KOPT-K1 (cell line): Measurements from ENCODE around the gene TSC2.

Source experiments
- H3K27ac ChIP-seq: fragments of 200-600 bp; sonication (generic); 2 replicates; pipeline ENCODE4 v1.5.1; 2016; ENCODE audit warnings: antibody characterized with exemption, mild to moderate bottlenecking, low read depth, low read length; ENCODE audit not compliant: poor library complexity, severe bottlenecking
- H3K36me3 ChIP-seq: fragments of 200-600 bp; sonication (generic); 2 replicates; pipeline ENCODE4 v1.5.1; 2017; ENCODE audit warnings: antibody characterized with exemption, mild to moderate bottlenecking, low read length, moderate library complexity; ENCODE audit not compliant: insufficient read depth
- H3K9me3 ChIP-seq: fragments of 200-600 bp; sonication (generic); 2 replicates; pipeline ENCODE4 v1.5.1; 2017; ENCODE audit warnings: antibody characterized with exemption, low read length, mild to moderate bottlenecking; ENCODE audit not compliant: insufficient read depth, poor library complexity, severe bottlenecking

Gene TSC2

DNA sequence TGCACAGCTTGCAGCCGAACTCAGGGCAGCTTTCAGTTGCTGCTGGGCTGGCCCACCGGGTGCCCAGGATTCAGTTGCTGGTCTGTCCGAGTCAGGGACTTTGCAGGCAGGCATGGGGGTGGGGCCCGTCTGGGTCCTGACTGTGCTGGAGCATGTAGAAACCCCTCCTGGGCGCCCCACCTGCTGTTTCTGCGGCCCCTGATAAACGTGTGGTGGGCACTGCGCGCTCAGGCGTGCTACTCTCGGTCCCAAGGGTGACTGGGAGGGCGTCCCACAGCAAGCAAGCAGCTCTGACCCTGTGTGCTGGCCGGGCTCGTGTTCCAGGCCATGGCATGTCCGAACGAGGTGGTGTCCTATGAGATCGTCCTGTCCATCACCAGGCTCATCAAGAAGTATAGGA is 12.6 kb downstream of the TSC2 start:
- no peaks in the 10 kb centered on the region for H3K9me3 ChIP-seq
- H3K36me3 ChIP-seq: peaks cover 62% of the 10 kb centered on the region; the same call in 1 of the 2 replicates
- H3K27ac ChIP-seq: no peak overlapping the region

DNA sequence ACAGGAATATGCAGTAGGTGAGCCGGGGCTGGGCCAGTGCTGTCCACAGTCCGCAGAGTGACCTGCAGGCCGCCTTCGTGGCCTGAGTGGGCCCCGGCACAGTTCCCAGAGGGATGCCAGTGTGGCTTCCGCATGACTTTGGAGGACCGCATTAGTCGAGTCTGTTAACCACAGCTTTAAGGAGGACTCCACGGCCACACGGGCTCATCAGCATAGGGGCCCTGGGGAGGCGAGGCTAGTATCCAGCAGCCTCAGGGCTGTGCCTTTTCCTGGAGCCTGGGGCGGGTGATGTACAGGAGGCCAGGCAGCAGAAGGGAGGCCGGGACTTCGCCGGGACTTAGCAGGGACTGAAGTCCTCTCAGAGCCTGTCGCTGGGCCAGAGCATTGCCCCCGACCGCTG is 13.2 kb downstream of the TSC2 start:
- Histone ChIP-seq H3K27ac (no peak overlapping the region), H3K9me3 (no peaks in the 10 kb centered on the region), H3K36me3 (peaks cover 67% of the 10 kb centered on the region; the same call in 1 of the 2 replicates)

- peaks cover 65% of the 10 kb centered on the region; the same call in 1 of the 2 replicates for H3K36me3 ChIP-seq
Measured at GRCh38 chr16:2061526-2061925, 13.7 kb downstream of the TSC2 start.

GRCh38 chr16:2062801-2063200 is 15.0 kb downstream of the TSC2 start:
- Histone ChIP-seq H3K9me3 (no peaks in the 10 kb centered on the region), H3K36me3 (peaks cover 67% of the 10 kb centered on the region; the same call in 1 of the 2 replicates), H3K27ac (no peak overlapping the region)

More at GRCh38 chr16:2061526-2061925, 13.7 kb downstream of the TSC2 start:
- no peak overlapping the region for H3K27ac ChIP-seq
- H3K9me3 ChIP-seq: no peaks in the 10 kb centered on the region

- H3K9me3 ChIP-seq: no peaks in the 10 kb centered on the region
- no peak overlapping the region for H3K27ac ChIP-seq
- H3K36me3 ChIP-seq: peaks cover 71% of the 10 kb centered on the region; the same call in 1 of the 2 replicates
Measured at GRCh38 chr16:2063861-2064260, 16.1 kb downstream of the TSC2 start.

- H3K9me3 ChIP-seq: no peaks in the 10 kb centered on the region
- H3K27ac ChIP-seq: no peak overlapping the region
- peaks cover 73% of the 10 kb centered on the region; the same call in 1 of the 2 replicates for H3K36me3 ChIP-seq
Measured at GRCh38 chr16:2064368-2064945, 16.7 kb downstream of the TSC2 start.

DNA sequence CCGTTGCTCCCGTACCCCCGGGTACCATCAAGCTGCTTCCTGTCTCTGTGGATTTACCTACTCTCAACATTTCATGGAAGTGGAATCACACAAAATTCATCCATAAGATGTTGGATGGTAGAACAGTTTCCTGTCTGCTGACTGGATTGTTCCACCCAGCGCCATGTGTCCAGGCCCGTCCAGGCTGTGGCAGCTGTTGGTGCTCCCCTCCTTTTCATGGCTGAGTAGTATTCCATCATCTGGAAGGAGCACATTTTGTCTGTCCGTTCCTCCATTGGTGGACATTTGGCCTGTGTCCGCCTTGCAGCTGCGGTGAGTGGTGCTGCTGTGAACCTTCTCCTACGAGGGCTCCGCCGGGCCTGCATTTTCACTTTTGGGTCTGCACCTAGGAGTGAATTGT is 18.4 kb downstream of the TSC2 start:
- H3K36me3 ChIP-seq: peaks cover 74% of the 10 kb centered on the region; the same call in 1 of the 2 replicates
- no peaks in the 10 kb centered on the region for H3K9me3 ChIP-seq
- no peak overlapping the region for H3K27ac ChIP-seq

DNA sequence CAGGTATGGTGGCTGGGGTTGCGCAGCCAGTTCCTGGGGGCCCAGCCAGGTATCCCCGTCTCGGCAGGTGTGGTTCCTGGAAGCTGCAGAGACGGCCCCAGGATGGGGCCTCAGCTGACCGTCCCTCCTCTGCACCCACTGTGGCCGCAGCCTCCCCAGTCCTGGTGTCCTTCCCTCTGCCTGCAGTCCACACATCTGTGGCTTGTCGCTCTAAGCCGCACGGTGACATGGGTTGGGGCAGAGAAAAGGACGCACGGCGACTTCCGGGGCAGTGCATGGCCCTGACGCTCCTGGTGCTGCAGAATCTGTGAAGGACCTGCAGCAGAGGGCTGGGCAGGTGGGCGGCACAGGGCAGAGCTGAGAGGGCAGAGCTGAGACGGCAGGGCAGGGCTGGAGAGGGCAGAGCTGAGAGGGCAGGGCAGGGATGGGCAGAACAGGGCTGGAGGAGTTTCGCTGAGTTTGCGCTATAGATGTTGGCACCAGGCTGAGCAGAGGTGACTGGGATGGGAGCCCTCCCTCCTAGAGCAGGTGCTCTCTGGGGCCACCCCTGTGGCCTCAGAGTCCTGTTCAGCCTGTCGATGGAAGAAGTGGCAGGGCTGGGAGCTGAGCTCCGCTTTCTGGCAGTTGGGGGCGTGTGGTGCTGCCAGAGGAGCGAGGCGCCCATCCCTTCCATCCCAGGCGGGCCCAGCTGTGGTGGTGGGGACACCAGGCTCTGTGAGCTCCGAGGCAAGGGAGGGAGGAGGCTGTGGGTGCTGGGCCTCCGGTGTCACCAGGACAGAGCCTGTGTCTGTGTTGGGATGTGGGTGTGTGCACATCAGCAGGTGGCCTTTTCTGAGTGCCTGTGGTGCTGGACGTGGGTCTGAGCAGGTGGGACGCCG is 23.0 kb downstream of the TSC2 start:
- H3K27ac ChIP-seq: no peak overlapping the region
- H3K9me3 ChIP-seq: no peaks in the 10 kb centered on the region
- peaks cover 81% of the 10 kb centered on the region; the same call in 1 of the 2 replicates for H3K36me3 ChIP-seq

GRCh38 chr16:2071454-2072202 is 23.8 kb downstream of the TSC2 start:
- Histone ChIP-seq H3K36me3 (peaks cover 83% of the 10 kb centered on the region; the same call in 1 of the 2 replicates), H3K9me3 (no peaks in the 10 kb centered on the region), H3K27ac (no peak overlapping the region)

DNA sequence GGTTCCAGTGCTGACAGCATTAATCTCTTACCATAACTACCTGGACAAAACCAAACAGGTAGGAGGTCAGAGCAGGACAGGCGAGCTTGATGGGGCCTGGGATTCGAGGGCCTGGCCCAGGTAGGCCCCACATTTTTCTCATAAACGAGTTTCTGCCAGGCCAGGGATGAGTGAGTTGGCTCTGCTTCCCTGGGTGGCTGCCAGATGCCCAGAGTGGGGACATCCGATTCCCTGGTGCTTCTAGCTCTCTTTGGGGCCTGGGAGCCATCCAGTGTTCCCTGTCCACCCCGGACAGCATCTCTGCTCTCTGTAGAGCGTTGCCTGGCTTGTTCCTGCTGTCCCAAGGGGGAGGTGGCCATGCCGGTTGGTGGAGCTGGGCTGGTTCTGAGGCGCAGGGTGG is 25.1 kb downstream of the TSC2 start:
- Histone ChIP-seq H3K27ac (no peak overlapping the region), H3K9me3 (no peaks in the 10 kb centered on the region), H3K36me3 (peaks cover 76% of the 10 kb centered on the region; the same call in 1 of the 2 replicates)

DNA sequence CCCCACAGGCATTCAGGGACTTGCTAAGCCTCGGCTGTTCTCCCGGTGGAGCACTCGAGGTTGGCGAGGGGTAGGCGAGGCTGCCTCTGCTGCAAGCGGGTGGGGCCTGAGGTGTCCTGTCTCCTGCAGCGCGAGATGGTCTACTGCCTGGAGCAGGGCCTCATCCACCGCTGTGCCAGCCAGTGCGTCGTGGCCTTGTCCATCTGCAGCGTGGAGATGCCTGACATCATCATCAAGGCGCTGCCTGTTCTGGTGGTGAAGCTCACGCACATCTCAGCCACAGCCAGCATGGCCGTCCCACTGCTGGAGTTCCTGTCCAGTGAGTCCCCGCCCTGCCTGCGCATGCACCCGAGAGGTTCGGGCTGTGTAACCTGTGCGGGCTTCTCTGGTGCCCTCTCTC is 26.3 kb downstream of the TSC2 start:
- H3K36me3 ChIP-seq: peaks cover 66% of the 10 kb centered on the region; the same call in 1 of the 2 replicates
- H3K9me3 ChIP-seq: no peaks in the 10 kb centered on the region
- no peak overlapping the region for H3K27ac ChIP-seq

DNA sequence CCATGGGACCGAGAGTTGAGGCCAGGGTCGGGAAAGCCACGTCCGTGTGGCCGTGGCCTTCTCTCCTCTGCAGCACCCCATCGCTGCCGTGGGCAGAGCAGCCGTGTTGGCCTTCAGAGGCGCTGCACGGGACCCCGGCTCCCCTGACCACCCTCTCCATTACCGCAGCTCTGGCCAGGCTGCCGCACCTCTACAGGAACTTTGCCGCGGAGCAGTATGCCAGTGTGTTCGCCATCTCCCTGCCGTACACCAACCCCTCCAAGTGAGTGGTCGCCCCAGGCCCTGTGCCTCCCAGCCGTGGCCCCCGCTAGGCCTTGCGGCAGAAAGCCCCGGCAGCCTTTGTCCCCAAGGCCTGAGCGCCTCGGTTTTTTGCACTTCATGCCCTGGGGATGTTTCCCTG is 27.8 kb downstream of the TSC2 start:
- Histone ChIP-seq H3K36me3 (peaks cover 56% of the 10 kb centered on the region; the same call in 1 of the 2 replicates), H3K27ac (no peak overlapping the region), H3K9me3 (no peaks in the 10 kb centered on the region)

- Histone ChIP-seq H3K36me3 (peaks cover 51% of the 10 kb centered on the region; the same call in 1 of the 2 replicates), H3K9me3 (no peaks in the 10 kb centered on the region), H3K27ac (no peak overlapping the region)
Measured at GRCh38 chr16:2076072-2076865, 28.5 kb downstream of the TSC2 start.

- peaks cover 48% of the 10 kb centered on the region; the same call in 1 of the 2 replicates for H3K36me3 ChIP-seq
- H3K27ac ChIP-seq: no peak overlapping the region
- H3K9me3 ChIP-seq: no peaks in the 10 kb centered on the region
Measured at GRCh38 chr16:2077016-2077415, 29.2 kb downstream of the TSC2 start.
